GM23248 (cell line): ENCODE measurements around the gene UCN. TPM values are rescaled to one million over a fixed set of nuclear protein-coding genes. Genes with fewer than 3 reads are reported as not detected.

Experiments
- DNase-seq: peaks from one replicate; pipeline ENCODE4 v3.0.0-alpha.2; 2015
- H2AFZ ChIP-seq: fragments of 200-600 bp; sonication (generic); 2 replicates; pipeline ENCODE4 v1.6.1; 2016; ENCODE audit warnings: antibody characterized with exemption
- H3F3A ChIP-seq: fragments of 200-600 bp; sonication (generic); 2 replicates; pipeline ENCODE4 v1.6.1; 2016; ENCODE audit warnings: mild to moderate bottlenecking, antibody characterized with exemption, mixed run types; ENCODE audit not compliant: insufficient read depth
- H3K27ac ChIP-seq: fragments of 200-600 bp; sonication (generic); 2 replicates; pipeline ENCODE4 v1.5.1; 2016; ENCODE audit warnings: mild to moderate bottlenecking
- H3K27me3 ChIP-seq: fragments of 200-600 bp; sonication (generic); replicated peaks from 2 replicates; pipeline ENCODE4 v1.6.1; 2016; ENCODE audit warnings: mild to moderate bottlenecking; ENCODE audit not compliant: insufficient read depth
- H3K36me3 ChIP-seq: fragments of 200-600 bp; sonication (generic); 2 replicates; pipeline ENCODE4 v1.6.1; 2016; ENCODE audit warnings: low read depth, mild to moderate bottlenecking
- H3K4me1 ChIP-seq: fragments of 200-600 bp; sonication (generic); 2 replicates; pipeline ENCODE4 v1.6.1; 2016; ENCODE audit warnings: mild to moderate bottlenecking; ENCODE audit not compliant: insufficient read depth
- H3K4me2 ChIP-seq: fragments of 200-600 bp; sonication (generic); one replicate; pipeline ENCODE4 v1.6.1; 2016; ENCODE audit warnings: mild to moderate bottlenecking; ENCODE audit not compliant: unreplicated experiment
- H3K4me3 ChIP-seq: fragments of 200-600 bp; sonication (generic); 2 replicates; pipeline ENCODE4 v1.5.1; 2016; ENCODE audit warnings: mild to moderate bottlenecking
- H3K79me2 ChIP-seq: fragments of 200-600 bp; sonication (generic); 2 replicates; pipeline ENCODE4 v1.6.1; 2016; ENCODE audit warnings: mild to moderate bottlenecking; ENCODE audit not compliant: insufficient read depth
- H3K9ac ChIP-seq: fragments of 200-600 bp; sonication (generic); 2 replicates; pipeline ENCODE4 v1.6.1; 2016; ENCODE audit warnings: mild to moderate bottlenecking
- H3K9me2 ChIP-seq: fragments of 200-600 bp; sonication (generic); 2 replicates; pipeline ENCODE4 v1.6.1; 2016; ENCODE audit warnings: mixed run types, mild to moderate bottlenecking, moderate library complexity; ENCODE audit not compliant: insufficient read depth
- H3K9me3 ChIP-seq: fragments of 200-600 bp; sonication (generic); one replicate; pipeline ENCODE4 v1.6.1; 2017; ENCODE audit warnings: low read depth
- H4K20me1 ChIP-seq: fragments of 200-600 bp; sonication (generic); 2 replicates; pipeline ENCODE4 v1.6.0; 2016; ENCODE audit not compliant: insufficient read depth
- EZH2 ChIP-seq: fragments of 200-600 bp; sonication (generic); IDR thresholded peaks from 2 replicates; pipeline ENCODE4 v1.6.1; 2018; ENCODE audit warnings: antibody characterized with exemption, mild to moderate bottlenecking; ENCODE audit not compliant: insufficient read depth, poor library complexity, severe bottlenecking
- EZH2phosphoT487 ChIP-seq: fragments of 200-600 bp; sonication (generic); IDR thresholded peaks from 2 replicates; pipeline ENCODE4 v1.6.1; 2018; ENCODE audit warnings: antibody characterized with exemption, moderate library complexity, mild to moderate bottlenecking, low read depth; ENCODE audit not compliant: insufficient read depth
- WGBS, 2 experiments: methylation state at CpG; one replicate each; pipeline ENCODE4 v1.1.6; 2015 to 2017; ENCODE audit warnings: low lambda C conversion rate in 2 of 2, low coverage in 1 of 2; ENCODE audit errors: missing lambda C conversion rate in 2 of 2; 5-methylcytosine and 5-hydroxymethylcytosine counted together
- in situ Hi-C: fragments of 300-500 bp; cut with MboI; formaldehyde crosslinking; loops from 2 replicates; pipeline ENCODE4 v1.15.0; 2020
- polyA plus RNA-seq: library from polyadenylated mRNA; unstranded; fragments of >200 nt; fragmentation: Nextera tagmentation; extraction: Ambion mirVana; gene quantifications from 2 replicates; pipeline ENCODE4 v1.2.1, GENCODE V29; 2016
- total RNA-seq: library from RNA; depleted of rRNA; stranded (reverse); fragments of >200 nt; shearing (Covaris generic); gene quantifications from 2 replicates; pipeline ENCODE4 v1.2.3, GENCODE V29; 2014; rRNA removed

Gene UCN
- total and polyA plus RNA-seq, 2 experiments from 2014 or later = 1.6 TPM; not detected in 1

GRCh38 chr2:27262379-27263286 lies 45.6 kb downstream of the UCN start, which contains the start of gene SLC30A3:
Gene SLC30A3, minus strand, starts transcription at chr2:27263047. Its CDS starts 141 bp downstream, at chr2:27262906.
- no peak within 1 kb of the TSS for H3K9ac ChIP-seq
- peak within 1 kb of the TSS; percentile 39 for H3K4me2 ChIP-seq
- WGBS, 2 experiments = 3 to 4% methylated on average over 41 to 80 of the region's 96 CpGs
- H3K79me2 ChIP-seq = no peaks in the 10 kb centered on the region
- H3K36me3 ChIP-seq = no peaks in the 10 kb centered on the region
- no peak within 1 kb of the TSS for H3K27ac ChIP-seq
- DNase-seq = peak; percentile 69
- peak within 1 kb of the TSS; percentile 31 for H3K4me3 ChIP-seq
- no peaks in the 10 kb centered on the region for H3K4me1 ChIP-seq
- H3K27me3 ChIP-seq = peaks cover 72% of the 10 kb centered on the region
- H3K9me2 ChIP-seq = no peaks in the 10 kb centered on the region
- H3F3A ChIP-seq = no peaks in the 10 kb centered on the region
- H2AFZ ChIP-seq = peak within 1 kb of the TSS; percentile 47
- in situ Hi-C loops = no loop called here
- no peaks in the 10 kb centered on the region for H4K20me1 ChIP-seq
- TF ChIP-seq EZH2phosphoT487 (peak; percentile 84; the same call in 1 of the 2 replicates), EZH2 (peak; percentile 46)
- no peaks in the 10 kb centered on the region for H3K9me3 ChIP-seq

DNA sequence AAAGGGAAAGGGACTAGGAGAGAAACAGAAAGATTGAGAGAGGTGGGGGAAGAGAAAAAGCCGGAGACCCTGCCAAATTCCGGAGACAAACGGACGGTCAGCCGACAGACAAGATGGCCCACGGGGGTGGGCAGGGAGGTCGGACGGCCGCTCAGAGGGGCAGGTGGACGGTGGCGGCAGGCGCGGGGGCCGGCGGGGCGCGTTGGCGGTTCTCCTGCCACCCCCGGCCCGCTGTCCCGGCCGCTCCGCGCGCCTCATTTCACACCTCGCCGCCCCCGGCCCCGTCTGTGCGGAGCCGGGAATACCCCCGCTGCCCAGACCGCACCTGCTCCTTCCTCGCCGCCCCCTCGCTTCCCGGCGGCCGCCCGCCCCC lies 46.3 kb downstream of the UCN start:
- Histone ChIP-seq H3K9me3 (no peaks in the 10 kb centered on the region), H3F3A (no peaks in the 10 kb centered on the region), H3K27ac (no peak overlapping the region), H3K9ac (no peak overlapping the region), H3K36me3 (no peaks in the 10 kb centered on the region), H3K9me2 (no peaks in the 10 kb centered on the region), H2AFZ (no peak overlapping the region), H3K4me2 (no peak overlapping the region), H3K4me3 (no peak overlapping the region), H3K79me2 (no peaks in the 10 kb centered on the region), H3K27me3 (peaks cover 72% of the 10 kb centered on the region), H3K4me1 (no peaks in the 10 kb centered on the region), H4K20me1 (no peaks in the 10 kb centered on the region)
- 2 to 5% methylated on average over 7 to 10 of the region's 40 CpGs for WGBS, 2 experiments
- in situ Hi-C loops = no loop called here
- no peak for TF ChIP-seq EZH2phosphoT487
- TF ChIP-seq EZH2 = no peak
- no peak for DNase-seq

GRCh38 chr2:27261241-27261925 lies 46.9 kb downstream of the UCN start:
- in situ Hi-C loops = no loop called here
- DNase-seq = no peak

DNA sequence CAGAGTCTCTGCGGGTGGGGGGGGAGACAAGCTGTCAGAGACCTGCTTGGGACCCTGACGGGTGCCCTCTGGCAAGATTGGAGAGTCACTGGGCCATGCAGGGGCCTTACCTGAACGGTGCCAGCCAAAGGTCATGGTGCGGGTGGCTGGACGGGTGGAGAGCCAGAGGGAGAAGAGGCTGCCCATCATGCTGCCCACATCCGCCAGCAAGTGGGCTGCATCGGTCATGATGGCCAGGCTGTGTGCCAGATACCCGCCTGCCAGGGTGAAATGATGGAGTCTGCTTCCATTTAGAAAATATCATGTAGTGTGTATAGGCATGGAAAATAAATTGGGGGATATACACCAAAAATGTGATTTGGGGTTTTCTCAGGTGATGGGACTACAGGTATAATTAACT lies 50.2 kb downstream of the UCN start:
- Histone ChIP-seq H3K27ac (no peak overlapping the region), H3K9me3 (no peaks in the 10 kb centered on the region), H2AFZ (no peak overlapping the region), H3K9me2 (no peaks in the 10 kb centered on the region), H3K36me3 (no peaks in the 10 kb centered on the region), H4K20me1 (no peaks in the 10 kb centered on the region), H3F3A (peaks cover 7% of the 10 kb centered on the region; the same call in 1 of the 2 replicates), H3K4me1 (peaks cover 10% of the 10 kb centered on the region), H3K4me3 (no peak overlapping the region), H3K4me2 (no peak overlapping the region), H3K27me3 (peaks cover 37% of the 10 kb centered on the region), H3K79me2 (no peaks in the 10 kb centered on the region), H3K9ac (no peak overlapping the region)
- WGBS, 2 experiments = 59 to 72% methylated on average over 7 to 8 of the region's 8 CpGs
- DNase-seq = no peak
- TF ChIP-seq EZH2phosphoT487 = no peak
- no peak for TF ChIP-seq EZH2
- in situ Hi-C loops = no loop called here

More at GRCh38 chr2:27261241-27261925, 46.9 kb downstream of the UCN start:
- no peak overlapping the region for H3K27ac ChIP-seq
- WGBS, 2 experiments = 28 to 30% methylated on average over 11 of the region's 11 CpGs
- peaks cover 70% of the 10 kb centered on the region for H3K27me3 ChIP-seq
- no peaks in the 10 kb centered on the region for H3K9me3 ChIP-seq
- no peak overlapping the region for H3K4me2 ChIP-seq
- no peaks in the 10 kb centered on the region for H3K4me1 ChIP-seq
- no peaks in the 10 kb centered on the region for H3F3A ChIP-seq
- H2AFZ ChIP-seq = no peak overlapping the region
- H3K9me2 ChIP-seq = no peaks in the 10 kb centered on the region
- no peaks in the 10 kb centered on the region for H3K79me2 ChIP-seq
- TF ChIP-seq EZH2phosphoT487 (no peak), EZH2 (peak; percentile 90)
- H3K9ac ChIP-seq = no peak overlapping the region
- no peaks in the 10 kb centered on the region for H4K20me1 ChIP-seq
- H3K36me3 ChIP-seq = no peaks in the 10 kb centered on the region
- no peak overlapping the region for H3K4me3 ChIP-seq

Other genes with a start within 250 kb of the UCN start
- gene OST4, start 236.8 kb downstream of the UCN start, total RNA-seq = 445 and 499 TPM in 2 replicates
- 906 and 942 TPM in 2 replicates for gene OST4, start 236.8 kb downstream of the UCN start, polyA plus RNA-seq
- 219 and 229 TPM in 2 replicates for gene EMILIN1, start 229.8 kb downstream of the UCN start, total RNA-seq
- 61.5 and 65.0 TPM in 2 replicates for gene EMILIN1, start 229.8 kb downstream of the UCN start, polyA plus RNA-seq
- gene KHK, start 221.7 kb downstream of the UCN start, total RNA-seq = not detected in 2 replicates
- gene KHK, start 221.7 kb downstream of the UCN start, polyA plus RNA-seq = 0.24 and 0.51 TPM in 2 replicates
- gene CGREF1, start 189.3 kb downstream of the UCN start, total RNA-seq = 19.2 and 23.3 TPM in 2 replicates
- gene CGREF1, start 189.3 kb downstream of the UCN start, polyA plus RNA-seq = 17.2 and 17.8 TPM in 2 replicates
- not detected in 2 replicates for gene ABHD1, start 184.6 kb downstream of the UCN start, total RNA-seq
- gene ABHD1, start 184.6 kb downstream of the UCN start, polyA plus RNA-seq = not detected in 2 replicates
- gene PREB, start 173.8 kb downstream of the UCN start, total RNA-seq = 52.2 and 55.9 TPM in 2 replicates
- gene PREB, start 173.8 kb downstream of the UCN start, polyA plus RNA-seq = 40.8 and 45.0 TPM in 2 replicates
- gene PRR30, start 169.0 kb downstream of the UCN start, total RNA-seq = not detected in 2 replicates
- not detected in 2 replicates for gene PRR30, start 169.0 kb downstream of the UCN start, polyA plus RNA-seq
- not detected in 2 replicates for gene TCF23, start 159.4 kb downstream of the UCN start, total RNA-seq
- not detected in 2 replicates for gene TCF23, start 159.4 kb downstream of the UCN start, polyA plus RNA-seq
- 170 and 214 TPM in 2 replicates for gene ATRAID, start 96.4 kb downstream of the UCN start, total RNA-seq
- gene ATRAID, start 96.4 kb downstream of the UCN start, polyA plus RNA-seq = 304 and 311 TPM in 2 replicates
- 13.5 and 19.9 TPM in 2 replicates for gene SLC5A6, start 96.2 kb downstream of the UCN start, total RNA-seq
- gene SLC5A6, start 96.2 kb downstream of the UCN start, polyA plus RNA-seq = 9.4 and 10.4 TPM in 2 replicates
- 23.9 and 27.7 TPM in 2 replicates for gene CAD, start 91.1 kb downstream of the UCN start, total RNA-seq
- 17.1 and 19.2 TPM in 2 replicates for gene CAD, start 91.1 kb downstream of the UCN start, polyA plus RNA-seq
- gene SLC30A3, start 45.4 kb downstream of the UCN start, total RNA-seq = not detected in 2 replicates
- not detected in 2 replicates for gene SLC30A3, start 45.4 kb downstream of the UCN start, polyA plus RNA-seq
- not detected in 2 replicates for gene DNAJC5G, start 33.0 kb downstream of the UCN start, total RNA-seq
- gene DNAJC5G, start 33.0 kb downstream of the UCN start, polyA plus RNA-seq = not detected in 2 replicates
- gene TRIM54, start 26.0 kb downstream of the UCN start, total RNA-seq = not detected in 2 replicates
- gene TRIM54, start 26.0 kb downstream of the UCN start, polyA plus RNA-seq = not detected in 2 replicates
- 91.0 and 94.0 TPM in 2 replicates for gene MPV17, start 14.7 kb upstream of the UCN start, total RNA-seq
- 128 and 138 TPM in 2 replicates for gene MPV17, start 14.7 kb upstream of the UCN start, polyA plus RNA-seq
- gene GTF3C2, start 48.3 kb upstream of the UCN start, total RNA-seq = 22.6 and 43.1 TPM in 2 replicates
- 23.8 and 26.4 TPM in 2 replicates for gene GTF3C2, start 48.3 kb upstream of the UCN start, polyA plus RNA-seq
- 26.6 and 29.2 TPM in 2 replicates for gene EIF2B4, start 61.9 kb upstream of the UCN start, total RNA-seq
- gene EIF2B4, start 61.9 kb upstream of the UCN start, polyA plus RNA-seq = 50.1 and 55.2 TPM in 2 replicates
- gene SNX17, start 62.2 kb upstream of the UCN start, total RNA-seq = 163 and 193 TPM in 2 replicates
- 173 and 183 TPM in 2 replicates for gene SNX17, start 62.2 kb upstream of the UCN start, polyA plus RNA-seq
- 6.7 and 9.5 TPM in 2 replicates for gene ZNF513, start 72.3 kb upstream of the UCN start, total RNA-seq
- 6.0 and 6.6 TPM in 2 replicates for gene ZNF513, start 72.3 kb upstream of the UCN start, polyA plus RNA-seq
- 75.1 and 81.5 TPM in 2 replicates for gene PPM1G, start 101.1 kb upstream of the UCN start, total RNA-seq
- 72.4 and 72.7 TPM in 2 replicates for gene PPM1G, start 101.1 kb upstream of the UCN start, polyA plus RNA-seq
- 145 and 165 TPM in 2 replicates for gene NRBP1, start 120.2 kb upstream of the UCN start, total RNA-seq
- 201 and 219 TPM in 2 replicates for gene NRBP1, start 120.2 kb upstream of the UCN start, polyA plus RNA-seq
- not detected in 2 replicates for gene KRTCAP3, start 133.9 kb upstream of the UCN start, total RNA-seq
- gene KRTCAP3, start 133.9 kb upstream of the UCN start, polyA plus RNA-seq = 0.56 and 0.67 TPM in 2 replicates
- 9.9 and 19.9 TPM in 2 replicates for gene IFT172, start 181.3 kb upstream of the UCN start, total RNA-seq
- 8.1 and 8.6 TPM in 2 replicates for gene IFT172, start 181.3 kb upstream of the UCN start, polyA plus RNA-seq
- gene FNDC4, start 186.8 kb upstream of the UCN start, total RNA-seq = 24.2 and 31.2 TPM in 2 replicates
- 18.2 and 20.2 TPM in 2 replicates for gene FNDC4, start 186.8 kb upstream of the UCN start, polyA plus RNA-seq
- gene GCKR, start 188.4 kb upstream of the UCN start, total RNA-seq = 0.11 TPM in 1 of 2 replicates, not detected in the other
- 0.59 and 0.71 TPM in 2 replicates for gene GCKR, start 188.4 kb upstream of the UCN start, polyA plus RNA-seq